GM12878 (cell line): ENCODE data around the gene RALGDS.
"Not testable (repeated sequence)": the region's sequence is repeated elsewhere in the genome, so short reads cannot be mapped to it uniquely, and the experiment has no call there.

Source experiments
- CTCF ChIP-seq, 3 experiments: IDR thresholded peaks in 2 of 3; conservative IDR thresholded peaks in 1 of 3; 2 replicates each; pipeline ENCODE4 v1.5.1; 2011; ENCODE audit warnings: low read depth in 3 of 3, low read length in 3 of 3, mild to moderate bottlenecking in 3 of 3, control low read depth in 2 of 3, moderate library complexity in 2 of 3, inconsistent platforms in 1 of 3, mixed read lengths in 1 of 3; ENCODE audit not compliant: control insufficient read depth in 2 of 3, insufficient read depth in 1 of 3; ENCODE audit errors: extremely low read depth in 1 of 3
- EP300 ChIP-seq, 2 experiments: fragments of 150-350 bp in 1 of 2; IDR thresholded peaks; 2 replicates each; pipeline ENCODE4 v1.6.1; 2011 to 2012; ENCODE audit warnings: low read depth in 2 of 2, low read length in 2 of 2, borderline replicate concordance in 1 of 2, improper control_type of control experiment in 1 of 2, inconsistent platforms in 1 of 2; ENCODE audit not compliant: control insufficient read depth in 1 of 2
- EZH2 ChIP-seq: IDR thresholded peaks from 2 replicates; pipeline ENCODE4 v1.6.1; 2012; ENCODE audit warnings: low read depth, mild to moderate bottlenecking, control low read depth, inconsistent platforms, low read length, borderline replicate concordance; ENCODE audit not compliant: control insufficient read depth
- RB1 ChIP-seq: fragments of 450-650 bp; formaldehyde crosslinking; IDR thresholded peaks from 2 replicates; pipeline ENCODE4 v1.6.1; 2017; ENCODE audit warnings: mild to moderate bottlenecking, borderline replicate concordance
- SIN3A ChIP-seq: IDR thresholded peaks from 2 replicates; pipeline ENCODE4 v1.6.1; 2012; ENCODE audit warnings: low read depth, low read length, improper control_type of control experiment
- TBL1XR1 ChIP-seq: IDR thresholded peaks from 2 replicates; pipeline ENCODE4 v1.6.1; 2012; ENCODE audit warnings: low read depth, low read length, improper control_type of control experiment
- TCF3 ChIP-seq: IDR thresholded peaks from 2 replicates; pipeline ENCODE4 v1.6.1; 2012; ENCODE audit warnings: low read depth, mild to moderate bottlenecking, low read length, borderline replicate concordance; ENCODE audit not compliant: insufficient read depth
- TF ChIP-seq, protein P1 (sequence below): IDR thresholded peaks from 2 replicates; pipeline ENCODE4 v1.6.1; 2011; ENCODE audit warnings: low read depth, low read length, improper control_type of control experiment, borderline replicate concordance

GRCh38 chr9:133070985-133071384 is 50.1 kb downstream of the RALGDS start:
- TF ChIP-seq SIN3A; EP300 (IDR thresholded peaks at IDR 0.05; ENCODE audit: borderline replicate concordance in 1 of 2, control insufficient read depth in 1 of 2, low read depth in 2 of 2, low read length in 2 of 2); CTCF (IDR thresholded peaks at IDR 0.05 in 2 of 3, conservative IDR thresholded peaks at IDR 0.05 in 1 of 3; ENCODE audit: control insufficient read depth in 2 of 3, extremely low read depth in 1 of 3, insufficient read depth in 1 of 3, low read depth in 3 of 3, low read length in 3 of 3); EZH2; RB1; TBL1XR1; TCF3: not testable (repeated sequence)
- TF ChIP-seq, protein P1, sequence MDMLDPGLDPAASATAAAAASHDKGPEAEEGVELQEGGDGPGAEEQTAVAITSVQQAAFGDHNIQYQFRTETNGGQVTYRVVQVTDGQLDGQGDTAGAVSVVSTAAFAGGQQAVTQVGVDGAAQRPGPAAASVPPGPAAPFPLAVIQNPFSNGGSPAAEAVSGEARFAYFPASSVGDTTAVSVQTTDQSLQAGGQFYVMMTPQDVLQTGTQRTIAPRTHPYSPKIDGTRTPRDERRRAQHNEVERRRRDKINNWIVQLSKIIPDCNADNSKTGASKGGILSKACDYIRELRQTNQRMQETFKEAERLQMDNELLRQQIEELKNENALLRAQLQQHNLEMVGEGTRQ = not testable (repeated sequence)
